GM21619 (cell line): ENCODE data around the gene BTD.
"Not testable (repeated sequence)": the region's sequence is repeated elsewhere in the genome, so short reads cannot be mapped to it uniquely, and the experiment has no call there.

Source experiments
- ATAC-seq: cut with Tn5 transposase; IDR thresholded peaks from one replicate; pipeline ENCODE4 v1.9.1; 2021; ENCODE audit not compliant: unreplicated experiment

BTD gene

DNA sequence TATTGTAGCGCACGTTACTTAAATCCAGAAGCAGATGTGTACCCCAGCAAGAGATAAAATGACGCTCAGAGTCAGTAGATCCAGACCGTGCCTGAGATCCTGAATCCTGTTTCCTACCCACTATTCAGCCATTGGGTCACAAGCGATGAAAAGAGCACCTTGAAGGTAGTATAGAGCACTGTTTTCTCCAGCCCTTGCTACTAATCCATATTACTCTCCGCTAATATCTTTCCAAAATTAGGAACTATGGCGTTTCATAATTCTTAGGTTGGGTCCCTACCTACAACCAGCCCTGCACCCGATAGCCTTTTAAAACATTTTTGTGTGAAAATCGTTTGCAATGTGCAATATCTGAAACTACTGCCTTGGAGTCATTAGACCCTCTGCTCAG lies 596 bp downstream of the BTD start:
- ATAC-seq, result peak; percentile 9

DNA sequence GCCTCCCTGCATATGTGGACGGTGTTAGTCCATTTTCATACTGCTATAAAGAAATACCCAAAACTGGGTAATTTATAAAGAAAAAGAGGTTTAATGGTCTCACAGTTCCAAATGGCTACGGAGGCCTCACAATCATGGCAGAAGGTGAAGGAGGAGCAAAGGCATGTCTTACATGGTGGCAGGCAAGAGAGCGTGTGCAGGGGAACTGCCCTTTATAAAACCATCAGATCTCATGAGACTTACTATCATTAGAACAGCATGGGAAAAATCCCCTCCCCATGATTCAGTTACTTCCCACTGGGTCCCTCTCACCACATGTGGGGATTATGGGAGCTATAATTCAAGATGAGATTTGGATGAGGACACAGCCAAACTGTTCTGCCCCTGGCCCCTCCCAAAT lies 1.3 kb downstream of the BTD start:
- not testable (repeated sequence) for ATAC-seq

DNA sequence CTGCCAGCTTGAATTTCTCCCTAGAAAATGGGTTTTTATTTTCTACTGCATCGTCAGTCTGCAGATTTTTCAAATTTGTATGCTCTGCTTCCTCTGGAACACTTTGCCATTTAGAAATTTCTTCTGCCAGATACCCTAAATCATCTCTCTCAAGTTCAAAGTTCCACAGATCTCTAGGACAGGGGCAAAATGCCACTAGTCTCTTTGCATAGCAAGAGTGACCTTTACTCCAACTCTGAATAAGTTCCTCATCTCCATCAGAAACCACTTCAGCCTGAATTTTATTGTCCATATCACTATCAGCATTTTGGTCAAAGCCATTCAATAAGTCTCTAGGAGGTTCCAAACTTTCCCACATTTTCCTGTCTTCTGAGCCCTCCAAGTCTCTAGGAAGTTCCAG lies 3.0 kb downstream of the BTD start:
- not testable (repeated sequence) for ATAC-seq

DNA sequence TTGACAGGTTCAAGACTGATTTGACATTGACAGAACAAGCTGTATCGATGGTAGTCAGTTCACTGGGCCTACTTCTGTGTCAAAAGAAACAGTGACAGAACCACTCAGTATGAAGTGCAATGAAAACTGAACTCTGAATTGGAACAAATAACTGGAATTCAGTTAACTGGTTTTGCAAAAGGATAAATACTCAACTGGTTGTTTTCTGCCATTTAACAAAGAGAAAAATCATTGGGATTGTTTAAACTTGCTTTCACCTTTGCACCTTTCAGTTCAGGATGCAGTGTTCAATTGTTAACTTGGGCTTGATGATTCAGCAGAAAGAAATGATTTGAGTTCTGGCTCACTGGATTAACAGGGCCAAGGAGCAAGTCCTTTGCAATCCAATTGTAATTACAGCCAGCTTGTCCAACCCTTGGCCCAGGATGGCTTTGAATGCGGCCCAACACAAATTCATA lies 4.9 kb downstream of the BTD start:
- no peak for ATAC-seq

DNA sequence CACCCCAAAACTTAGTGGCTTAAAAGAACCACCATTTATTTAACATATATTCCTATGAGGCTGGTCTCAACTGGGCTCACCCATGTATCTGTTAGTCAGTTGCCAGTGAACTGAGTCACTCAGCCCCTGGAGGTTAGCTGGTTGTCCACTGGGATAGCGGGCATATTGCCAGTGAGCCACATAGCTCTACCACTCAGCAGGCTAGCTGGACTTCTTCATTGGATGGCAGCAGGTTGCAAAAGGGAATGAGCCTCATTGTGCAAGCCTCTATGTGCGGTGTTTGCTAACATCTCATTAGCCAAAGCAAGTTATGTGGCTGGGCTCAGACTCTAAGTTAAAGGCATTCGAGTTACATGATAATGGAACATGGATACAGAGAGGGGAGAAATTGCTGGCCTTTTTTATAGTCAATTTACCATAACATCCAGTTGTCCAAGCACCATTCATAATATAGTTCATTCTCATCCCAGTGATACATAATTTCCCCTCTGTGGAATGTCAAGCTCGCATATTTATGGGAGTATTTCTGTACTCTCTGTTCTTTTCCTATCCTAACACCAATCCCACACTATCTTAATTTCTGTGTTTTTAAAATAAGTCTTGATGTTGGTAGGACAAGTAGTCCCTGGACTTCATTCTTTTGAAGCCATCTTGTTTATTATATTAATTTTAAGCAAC lies 8.7 kb downstream of the BTD start:
- no peak for ATAC-seq

DNA sequence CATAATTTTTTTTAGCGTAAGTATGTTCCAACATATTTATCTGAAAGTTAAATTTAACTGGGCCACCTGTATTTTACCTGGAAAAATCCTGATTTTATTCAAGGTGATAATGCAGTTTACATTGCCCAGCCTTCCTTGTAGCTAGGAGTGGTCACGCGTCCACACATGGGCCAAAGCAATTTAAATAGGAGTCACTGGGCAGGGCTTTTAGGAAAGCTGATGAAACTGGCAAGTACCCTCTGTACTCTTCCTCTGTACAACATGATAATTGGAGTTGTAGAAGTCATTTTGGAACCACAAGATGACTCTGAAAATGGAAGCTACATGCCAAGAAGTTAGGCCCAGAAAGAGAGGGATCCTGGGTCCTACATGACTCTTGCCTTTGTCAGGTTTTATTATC lies 9.5 kb downstream of the BTD start:
- ATAC-seq, result no peak

DNA sequence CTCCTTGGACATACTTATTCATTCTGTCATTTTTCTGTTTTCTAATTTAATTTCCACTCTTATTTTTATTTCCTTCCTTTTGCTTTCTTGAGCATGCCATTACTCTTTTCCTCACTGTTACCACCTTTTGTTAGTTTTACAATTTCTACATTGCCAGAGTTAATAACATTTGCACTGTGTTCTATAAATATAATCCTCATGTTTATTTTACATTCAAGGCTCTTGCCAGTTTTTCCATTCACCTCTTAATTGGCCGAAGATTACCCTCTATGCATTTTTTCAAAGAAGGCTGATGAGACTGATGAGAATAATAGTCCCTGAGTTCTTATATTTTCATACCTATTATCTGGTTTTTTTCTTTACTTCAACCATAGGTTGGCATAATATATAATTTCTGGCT lies 10.5 kb downstream of the BTD start:
- no peak for ATAC-seq

DNA sequence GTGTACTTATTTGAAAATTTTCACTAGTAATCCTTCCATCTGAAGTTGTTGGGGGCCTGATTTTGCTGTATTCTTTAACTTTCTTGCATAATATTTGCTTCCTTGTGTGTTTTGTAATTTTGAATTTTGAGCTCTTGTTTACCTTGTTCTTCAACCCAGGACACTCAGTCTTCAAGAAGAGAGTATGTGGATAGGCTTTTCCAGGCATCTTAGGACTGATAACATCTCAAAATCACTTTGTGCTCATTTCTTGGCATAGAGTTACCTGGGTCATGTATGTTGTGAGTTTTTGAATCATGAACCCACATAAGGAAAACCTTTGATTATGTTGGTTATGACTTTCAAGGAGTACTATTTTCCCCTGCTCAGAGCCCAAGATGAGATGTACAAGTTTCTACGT lies 13.4 kb downstream of the BTD start:
- ATAC-seq, result no peak

DNA sequence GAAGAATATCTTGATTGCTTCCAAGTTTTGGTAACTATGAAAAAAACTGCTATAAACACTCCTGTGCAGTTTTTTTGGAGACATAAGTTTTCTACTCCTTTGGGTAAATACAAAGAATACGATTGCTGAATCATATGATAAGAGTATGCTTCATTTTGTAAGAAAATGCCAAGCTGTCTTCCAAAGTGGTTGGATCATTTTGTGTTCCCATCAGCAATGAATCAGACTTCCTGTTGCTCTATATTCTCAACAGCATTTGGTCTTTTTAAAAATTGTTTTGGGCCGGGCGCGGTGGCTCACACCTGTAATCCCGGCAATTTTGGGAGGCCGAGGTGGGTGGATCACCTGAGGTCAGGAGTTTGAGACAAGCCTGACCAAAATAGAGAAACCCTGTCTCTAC lies 14.5 kb downstream of the BTD start:
- ATAC-seq, result no peak

DNA sequence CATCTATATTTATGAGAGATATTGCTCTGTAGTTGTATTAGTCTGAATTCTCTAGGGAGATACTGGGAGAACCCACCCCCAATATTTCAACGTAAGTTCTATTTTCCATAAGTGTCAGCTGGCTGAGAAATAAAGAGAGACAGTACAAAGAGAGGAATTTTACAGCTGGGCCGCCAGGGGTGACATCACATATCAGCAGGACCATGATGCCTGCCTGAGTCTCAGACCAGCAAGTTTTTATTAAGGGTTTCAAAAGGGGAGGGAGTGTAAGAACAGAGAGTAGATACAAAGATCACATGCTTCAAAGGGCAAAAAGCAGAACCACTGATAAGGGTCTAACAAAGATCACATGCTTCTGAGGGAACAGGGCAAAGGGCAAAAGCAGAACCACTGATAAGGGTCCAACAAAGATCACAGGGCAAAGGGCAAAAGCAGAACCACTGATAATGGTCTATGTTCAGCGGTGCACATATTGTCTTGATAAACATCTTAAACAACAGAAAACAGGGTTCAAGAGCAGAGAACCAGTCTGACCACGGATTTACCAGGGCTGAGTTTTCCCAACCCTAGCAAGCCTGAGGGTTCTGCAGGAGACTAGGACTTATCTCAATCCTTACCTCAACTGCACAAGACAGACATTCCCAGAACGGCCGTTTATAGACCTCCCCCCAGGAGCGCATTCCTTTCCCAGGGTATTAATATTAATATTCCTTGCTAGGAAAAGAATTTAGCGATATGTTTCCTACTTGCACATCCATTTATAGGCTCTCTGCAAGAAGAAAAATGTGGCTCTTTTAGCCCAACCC lies 18.3 kb downstream of the BTD start:
- ATAC-seq, result not testable (repeated sequence)

DNA sequence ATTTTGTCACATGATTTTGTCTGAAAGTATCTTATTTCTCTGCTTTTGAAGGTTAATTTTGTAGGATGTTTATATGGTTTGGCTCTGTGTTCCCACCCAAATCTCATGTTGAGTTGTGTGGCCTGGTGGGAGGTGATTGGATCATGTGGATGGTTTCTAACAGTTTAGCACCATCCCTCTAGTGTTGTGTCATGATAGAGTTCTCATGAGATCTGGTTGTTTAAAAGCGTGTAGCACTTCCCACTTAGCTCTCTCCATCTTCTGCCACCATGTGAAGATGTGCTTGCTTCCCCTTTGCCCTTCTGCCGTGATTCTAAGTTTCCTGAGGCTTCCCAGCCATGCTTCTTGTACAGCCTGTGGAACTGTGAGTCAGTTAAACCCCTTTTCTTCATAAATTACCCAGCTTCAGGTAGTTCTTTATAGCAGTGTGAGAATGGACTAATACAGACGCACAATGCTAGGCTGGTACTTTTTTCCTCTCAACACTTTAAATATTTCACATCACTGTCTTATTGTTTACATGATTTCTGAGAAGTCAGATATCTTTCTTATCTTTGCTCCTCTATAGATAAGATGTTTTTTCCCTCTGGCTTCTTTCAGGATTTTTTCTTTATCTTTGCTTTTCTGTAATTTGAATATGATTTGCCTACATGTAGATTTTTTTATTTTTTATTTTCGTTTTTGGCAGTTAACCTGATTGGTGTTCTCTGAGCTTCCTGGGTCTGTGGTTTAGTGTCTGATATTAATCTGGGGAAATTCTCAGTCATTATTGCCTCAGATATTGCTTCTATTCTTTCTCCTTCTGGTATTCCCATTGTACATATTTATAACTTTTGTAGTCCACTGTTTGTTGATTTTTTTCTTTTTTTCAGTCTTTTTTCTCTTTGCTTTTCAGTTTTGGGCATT lies 22.2 kb downstream of the BTD start:
- ATAC-seq, result no peak

DNA sequence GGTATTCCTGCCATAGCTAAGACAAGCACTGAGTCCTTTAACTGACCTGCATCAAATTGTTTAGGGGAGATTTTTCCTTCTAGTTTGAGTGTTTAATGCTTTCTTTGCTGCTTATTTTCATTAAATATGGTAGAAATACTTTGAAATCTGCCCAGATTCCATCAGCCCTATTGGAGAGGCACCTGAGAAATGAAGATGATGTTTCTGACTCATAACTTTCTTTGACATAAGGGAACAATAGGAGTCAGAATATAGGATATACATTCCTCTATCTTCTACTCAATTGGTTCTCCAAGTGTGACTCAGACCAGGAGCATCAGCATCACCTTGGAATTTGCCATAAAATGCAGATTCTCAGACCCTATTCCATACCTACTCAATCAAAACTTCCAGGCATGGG lies 27.4 kb downstream of the BTD start:
- no peak for ATAC-seq

DNA sequence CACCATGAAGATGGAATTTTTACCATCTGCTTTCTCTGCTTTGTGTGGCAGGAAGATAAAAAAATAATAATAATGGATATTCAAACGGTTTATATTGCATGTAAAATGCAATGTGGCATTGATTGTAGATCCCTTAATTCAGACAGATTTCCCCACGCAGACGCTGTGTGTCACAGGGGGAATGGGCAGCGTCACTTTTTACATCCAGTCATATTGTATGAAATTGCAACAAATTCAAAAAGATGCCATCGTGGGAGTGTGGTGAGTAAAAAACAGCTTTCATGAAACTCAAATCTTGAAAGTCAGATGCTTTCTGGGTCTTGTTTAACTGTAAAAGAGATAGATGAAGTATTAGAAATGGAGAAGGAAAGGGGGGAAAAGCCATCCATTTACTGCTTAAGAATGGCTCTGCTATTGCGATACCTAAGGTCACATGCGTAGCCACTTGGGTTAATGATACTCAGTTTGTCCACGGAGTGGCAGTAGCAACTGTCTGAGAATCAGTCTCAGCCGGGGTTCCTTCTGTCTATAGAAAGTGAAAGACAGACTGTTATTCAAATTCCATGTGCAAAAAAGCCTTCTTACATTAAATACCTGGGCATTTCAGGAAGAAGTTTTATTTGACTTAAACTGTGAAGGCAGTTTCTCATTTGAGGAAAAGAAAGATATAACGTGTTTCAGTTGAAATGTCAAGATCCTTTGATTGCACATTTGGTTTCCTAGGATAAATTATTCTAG lies 28.5 kb downstream of the BTD start:
- peak; percentile 98 for ATAC-seq

DNA sequence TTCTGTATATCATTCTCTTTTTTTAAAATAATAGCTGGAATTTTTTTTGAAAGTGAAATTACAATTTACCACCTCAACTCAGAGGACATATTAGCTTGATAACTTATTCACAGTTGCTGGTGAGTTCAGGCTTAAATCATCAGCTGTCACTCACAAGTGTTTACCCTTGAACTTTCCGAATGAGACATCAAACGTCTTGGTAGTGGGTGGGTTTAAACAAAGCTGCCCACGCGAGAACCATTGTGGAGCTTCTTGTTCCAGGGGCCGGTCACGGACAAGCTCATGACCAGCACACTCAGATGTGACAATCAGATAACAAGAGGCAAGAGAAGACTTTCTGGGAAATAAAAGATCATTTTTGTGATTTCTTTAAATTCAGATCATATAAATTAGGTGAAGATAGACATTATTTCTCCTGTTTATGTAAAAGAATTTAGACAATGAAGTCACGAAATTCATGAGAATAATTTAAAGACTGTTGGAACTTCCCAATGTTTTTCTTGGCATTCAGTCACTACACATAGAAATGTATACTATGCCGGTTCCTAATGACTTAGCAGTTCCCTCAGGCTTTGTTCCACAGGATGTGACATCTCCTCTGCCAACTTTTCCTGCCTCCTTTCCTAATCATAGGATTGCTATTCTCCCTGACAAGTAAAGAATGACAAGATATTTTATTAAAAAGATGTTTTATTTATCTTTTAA lies 29.3 kb downstream of the BTD start:
- peak; percentile 36 for ATAC-seq

DNA sequence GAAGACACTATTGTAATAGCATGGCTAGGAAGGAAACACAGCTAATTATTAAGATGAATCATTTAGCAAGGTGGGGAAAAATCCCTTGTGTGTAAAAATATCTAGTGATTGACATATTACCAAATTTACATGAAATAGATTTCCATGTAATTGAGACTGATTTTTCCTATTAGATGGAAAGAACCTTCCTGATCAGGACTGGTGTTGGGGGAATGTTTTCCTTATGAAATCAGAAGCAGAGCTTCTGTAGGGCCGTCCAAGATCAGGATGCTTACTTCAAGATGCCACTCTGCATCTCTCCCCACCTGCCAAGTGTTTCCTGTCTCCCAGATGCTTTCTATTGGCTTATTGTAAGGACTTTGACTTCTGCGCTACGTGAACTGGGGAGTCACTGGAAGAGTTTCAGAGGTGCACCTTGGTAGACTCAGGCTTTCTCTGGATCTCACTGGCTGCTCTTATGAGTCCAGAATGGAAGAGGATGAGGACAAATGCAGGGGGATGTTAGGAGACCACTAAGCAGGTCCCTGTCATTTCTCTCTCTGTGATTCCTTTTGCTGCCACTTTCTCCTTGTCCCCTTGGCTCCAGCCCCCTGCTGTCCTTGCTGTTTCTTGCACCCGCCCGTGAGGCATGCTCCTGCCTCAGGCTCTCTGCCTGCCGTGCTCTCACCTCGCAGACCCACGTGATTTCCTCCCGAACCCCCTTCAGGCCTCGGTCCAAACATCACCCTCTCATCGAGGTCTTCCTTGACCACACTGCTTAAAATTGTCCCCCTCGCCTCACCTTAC lies 30.1 kb downstream of the BTD start:
- ATAC-seq, result no peak

DNA sequence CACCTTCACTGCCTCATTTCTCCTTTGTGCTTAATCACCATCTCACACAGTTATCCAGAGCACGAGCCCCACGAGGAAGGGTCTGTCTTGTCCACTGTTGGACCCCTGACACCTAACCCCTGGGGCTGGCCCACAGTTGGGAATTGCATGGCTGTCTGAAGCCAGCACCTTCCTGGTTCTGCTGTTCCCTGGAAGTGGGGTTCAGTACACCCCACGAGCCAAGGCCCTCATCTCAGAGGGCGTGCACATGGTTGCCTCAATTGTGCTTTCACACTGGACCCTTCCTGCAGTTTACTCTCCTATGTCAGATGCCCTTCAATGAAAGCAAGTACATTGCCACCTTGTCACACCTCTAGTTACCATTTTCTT lies 30.7 kb downstream of the BTD start:
- ATAC-seq, result no peak

DNA sequence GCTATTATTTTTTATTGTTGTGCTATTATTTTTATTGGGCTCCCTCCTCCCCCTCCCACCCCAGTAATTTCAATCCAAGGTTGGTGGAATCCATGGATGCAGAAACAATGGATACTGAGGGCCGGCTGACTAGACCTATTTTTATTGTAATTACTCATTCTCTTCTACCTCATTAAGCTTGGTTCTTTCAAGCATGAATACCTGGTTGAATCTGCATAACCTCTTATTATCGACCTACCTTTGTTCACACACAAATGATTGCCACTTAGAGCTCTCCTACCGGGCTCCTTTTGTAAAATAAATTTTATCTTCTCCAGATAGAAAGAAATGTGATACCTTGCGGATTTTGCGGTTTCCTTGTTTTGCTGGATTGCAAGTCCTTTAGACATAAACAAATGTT lies 31.6 kb downstream of the BTD start:
- ATAC-seq, result no peak

DNA sequence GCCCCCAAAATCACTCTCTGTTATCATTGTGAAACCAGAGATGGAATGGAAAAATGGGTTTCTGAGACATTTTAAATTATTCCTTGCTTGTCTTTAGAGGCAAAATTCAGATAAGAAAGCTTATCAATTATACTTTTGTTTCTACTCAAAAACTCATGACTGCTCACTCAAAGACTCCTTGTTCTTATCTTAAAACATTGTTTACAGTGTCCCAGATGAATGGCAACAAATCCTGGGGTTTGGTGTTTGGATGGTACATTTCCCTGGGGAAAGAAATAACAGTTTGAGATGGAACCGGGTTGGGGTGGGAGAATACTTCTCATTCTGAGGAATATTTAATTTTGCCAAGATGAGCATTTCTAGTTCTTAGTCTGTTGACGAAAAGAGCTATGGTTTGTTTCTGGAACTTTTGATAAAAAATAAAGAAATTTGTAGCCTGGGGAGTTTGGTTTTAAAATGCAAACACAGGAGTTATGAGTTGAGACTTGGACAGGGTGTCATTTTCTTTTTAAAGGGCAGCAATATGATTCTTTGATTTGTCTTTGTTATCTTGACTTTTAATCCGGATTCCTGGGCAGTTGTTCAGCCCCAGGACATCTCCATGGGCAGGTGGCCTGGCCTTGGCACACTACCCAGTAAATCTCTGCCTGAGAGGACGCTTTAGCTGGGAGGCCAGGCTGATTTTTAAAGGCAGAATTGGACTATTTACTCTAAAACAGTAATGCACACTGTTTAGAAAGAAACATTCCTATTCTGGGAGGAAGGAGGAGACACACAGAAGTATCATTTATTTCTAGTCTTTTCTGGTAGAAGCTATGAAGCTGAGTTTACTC lies 32.4 kb downstream of the BTD start:
- no peak for ATAC-seq

DNA sequence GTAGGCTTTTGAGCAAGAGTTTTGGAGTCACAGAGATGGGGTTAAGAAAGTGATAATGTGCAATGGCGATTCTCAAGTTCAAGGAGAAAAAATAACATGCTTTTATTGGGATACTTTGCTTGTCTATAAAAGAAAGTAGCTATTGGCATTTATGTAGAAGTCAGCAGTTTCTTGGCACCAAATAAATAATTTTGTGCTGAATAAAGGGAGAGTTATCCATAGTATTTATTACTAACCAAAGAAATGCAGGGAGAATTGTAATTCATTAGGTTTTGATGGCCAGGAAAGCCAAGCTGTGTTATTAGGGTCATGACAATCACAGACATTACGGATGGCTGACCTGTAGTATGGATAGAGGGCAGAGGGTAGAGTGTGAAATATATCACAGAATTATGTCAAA lies 33.1 kb downstream of the BTD start:
- no peak for ATAC-seq
